HepG2 (cell line): ENCODE results near the gene SLC44A4. TPM values are rescaled to one million over a fixed set of nuclear protein-coding genes. Genes with fewer than 3 reads are reported as not detected.

ENCODE experiments used
- AGO1 ChIP-seq: fragments of 200-400 bp; formaldehyde crosslinking; IDR thresholded peaks from 2 replicates; pipeline ENCODE4 v1.6.1; 2017; ENCODE audit warnings: mild to moderate bottlenecking, low read depth, low read length, moderate library complexity; ENCODE audit not compliant: poor library complexity, severe bottlenecking
- CHD4 ChIP-seq: fragments of 200-600 bp; sonication (generic); IDR thresholded peaks from 2 replicates; pipeline ENCODE4 v1.7.0; 2017; ENCODE audit warnings: mild to moderate bottlenecking, low read length, borderline replicate concordance
- GATAD2A ChIP-seq: IDR thresholded peaks from 2 replicates; pipeline ENCODE4 v1.6.1; 2016
- HNRNPL ChIP-seq: fragments of 200-400 bp; formaldehyde crosslinking; IDR thresholded peaks from 2 replicates; pipeline ENCODE4 v1.6.1; 2017; ENCODE audit warnings: mild to moderate bottlenecking, low read depth, low read length
- IKZF1 ChIP-seq: fragments of 450-650 bp; IDR thresholded peaks from 2 replicates; pipeline ENCODE4 v1.7.1; 2016
- JARID2 ChIP-seq: sonication (generic); formaldehyde crosslinking; IDR thresholded peaks from 2 replicates; pipeline ENCODE4 v1.8.1; 2023; ENCODE audit warnings: missing genetic modification reagents, inconsistent platforms; ENCODE audit not compliant: insufficient replicate concordance
- KDM6A ChIP-seq: IDR thresholded peaks from 2 replicates; pipeline ENCODE4 v1.6.1; 2016; ENCODE audit warnings: low read depth
- PCBP1 ChIP-seq: fragments of 200-400 bp; formaldehyde crosslinking; IDR thresholded peaks from 2 replicates; pipeline ENCODE4 v1.6.1; 2017; ENCODE audit warnings: mild to moderate bottlenecking, low read depth, low read length, borderline replicate concordance
- SIX1 ChIP-seq: sonication (generic); formaldehyde crosslinking; IDR thresholded peaks from 2 replicates; pipeline ENCODE4 v1.4.0; 2020; ENCODE audit warnings: missing genetic modification reagents, borderline replicate concordance
- SMC3 ChIP-seq: IDR thresholded peaks from 2 replicates; pipeline ENCODE4 v1.6.1; 2011; ENCODE audit warnings: low read length, improper control_type of control experiment
- SRSF4 ChIP-seq: fragments of 200-400 bp; formaldehyde crosslinking; IDR thresholded peaks from one replicate; pipeline ENCODE4 v1.6.1; 2018; ENCODE audit warnings: mild to moderate bottlenecking, low read depth, low read length, moderate library complexity; ENCODE audit not compliant: poor library complexity, severe bottlenecking
- SYNCRIP ChIP-seq: fragments of 200-400 bp; formaldehyde crosslinking; IDR thresholded peaks from 2 replicates; pipeline ENCODE4 v1.6.1; 2018; ENCODE audit warnings: mild to moderate bottlenecking, low read depth, low read length; ENCODE audit not compliant: insufficient read depth
- THAP7 ChIP-seq: sonication (generic); formaldehyde crosslinking; IDR thresholded peaks from 2 replicates; pipeline ENCODE4 v1.8.1; 2023; ENCODE audit warnings: mild to moderate bottlenecking, missing genetic modification reagents
- ZNF337 ChIP-seq: sonication (generic); formaldehyde crosslinking; IDR thresholded peaks from 2 replicates; pipeline ENCODE4 v1.5.1; 2020; ENCODE audit warnings: missing genetic modification reagents, low read depth, mild to moderate bottlenecking, borderline replicate concordance
- ZNF557 ChIP-seq: sonication (generic); formaldehyde crosslinking; IDR thresholded peaks from 2 replicates; pipeline ENCODE4 v1.4.0; 2020; ENCODE audit warnings: missing genetic modification reagents
- ZNF672 ChIP-seq: sonication (generic); formaldehyde crosslinking; IDR thresholded peaks from 2 replicates; pipeline ENCODE4 v1.8.1; 2022; ENCODE audit warnings: missing genetic modification reagents
- ZSCAN21 ChIP-seq: sonication (generic); formaldehyde crosslinking; IDR thresholded peaks from 2 replicates; pipeline ENCODE4 v1.8.0; 2022; ENCODE audit warnings: mild to moderate bottlenecking, missing genetic modification reagents, moderate library complexity, borderline replicate concordance
- polyA plus RNA-seq, 8 experiments: library from polyadenylated mRNA; depleted of rRNA in 3 of 8; stranded (reverse) in 7 of 8; unstranded in 1 of 8; fragments of >200 nt; fragmentation: Illumina TruSeq in 4 of 8; extraction: Trizol in 4 of 8; gene quantifications; 2 replicates each; pipeline versions ENCODE4 v1.2.1 to v1.2.3, GENCODE V29; 2011 to 2016; ENCODE audit warnings: low read depth in 4 of 8, missing spikeins in 1 of 8, mixed read lengths in 1 of 8; ENCODE audit not compliant: insufficient read depth in 1 of 8
- total RNA-seq, 5 experiments: library from RNA; depleted of rRNA; stranded (reverse); fragments of >200 nt; fragmentation: Illumina TruSeq; extraction: Trizol; gene quantifications; 2 replicates each; pipeline ENCODE4 v1.2.3, GENCODE V29; 2016; ENCODE audit warnings: low read depth in 1 of 5
- TF ChIP-seq, protein P1 (sequence below): sonication (generic); formaldehyde crosslinking; IDR thresholded peaks from 2 replicates; pipeline ENCODE4 v1.9.0; 2021; ENCODE audit warnings: missing genetic modification reagents, borderline replicate concordance
- TF ChIP-seq, protein P2 (sequence below): sonication (generic); formaldehyde crosslinking; IDR thresholded peaks from 2 replicates; pipeline ENCODE4 v1.8.0; 2022; ENCODE audit warnings: mild to moderate bottlenecking, missing genetic modification reagents, moderate library complexity
- TF ChIP-seq, protein P3 (sequence below): sonication (generic); formaldehyde crosslinking; IDR thresholded peaks from 2 replicates; pipeline ENCODE4 v1.5.1; 2020; ENCODE audit warnings: mild to moderate bottlenecking, missing genetic modification reagents, moderate library complexity
- TF ChIP-seq, protein P4 (sequence below): sonication (generic); formaldehyde crosslinking; IDR thresholded peaks from 2 replicates; pipeline ENCODE4 v1.4.0; 2020; ENCODE audit warnings: missing genetic modification reagents

The SLC44A4 gene
- total and polyA plus RNA-seq, 2 of the 13 experiments (the other 11 are each of a cell fraction or from before 2014, with no cell fraction given): 3.5 to 5.9 TPM

DNA sequence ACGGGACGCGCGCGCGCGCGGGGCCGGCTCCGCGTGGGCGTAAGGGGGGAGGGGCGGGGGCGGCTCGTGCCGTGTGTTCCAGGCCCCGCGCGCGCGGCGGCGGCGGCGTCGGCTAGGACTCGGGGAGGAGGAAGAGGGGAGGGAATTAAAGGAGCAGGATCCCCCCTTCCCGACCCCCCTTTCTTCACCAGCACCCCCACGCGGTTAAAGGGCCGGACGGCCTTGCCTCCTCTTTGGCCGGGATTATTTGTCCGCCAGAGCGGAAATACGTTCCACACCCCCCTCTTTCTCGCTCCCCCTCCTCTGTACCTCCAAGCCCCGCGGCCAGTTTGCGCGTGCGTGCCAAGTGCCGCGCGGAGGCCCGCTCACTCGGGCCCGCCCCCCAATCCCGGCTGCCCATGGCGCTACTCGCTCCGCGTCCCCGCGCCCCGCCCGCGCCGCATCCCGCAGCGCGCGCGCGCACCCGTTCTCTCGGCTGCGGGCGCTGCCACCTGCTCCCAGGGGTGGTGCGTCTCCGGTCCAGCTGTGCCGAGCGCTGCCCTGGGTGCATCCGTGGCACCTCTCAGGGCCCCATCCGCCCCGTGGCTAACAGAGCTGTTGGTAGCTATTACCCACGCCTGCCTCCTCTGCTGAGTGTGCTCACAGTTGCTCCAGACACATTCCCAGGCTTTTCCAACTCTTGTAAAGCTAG is 23.3 kb upstream of the SLC44A4 start, which contains the start of gene ZBTB12 (continued):
- TF ChIP-seq SIX1 (CRISPR knock-in tag): no peak
- TF ChIP-seq THAP7 (CRISPR knock-in tag): no peak
- TF ChIP-seq SMC3: peak; percentile 14; the same call in 1 of the 2 replicates
- TF ChIP-seq ZNF557 (CRISPR knock-in tag): peak; percentile 28; the same call in 1 of the 2 replicates
- TF ChIP-seq KDM6A (CRISPR knock-in tag): no peak
- TF ChIP-seq IKZF1: no peak
- TF ChIP-seq JARID2: no peak
- TF ChIP-seq SRSF4: no peak
- TF ChIP-seq GATAD2A (CRISPR knock-in tag): no peak; the same call in 1 of the 2 replicates
- TF ChIP-seq, protein P1, sequence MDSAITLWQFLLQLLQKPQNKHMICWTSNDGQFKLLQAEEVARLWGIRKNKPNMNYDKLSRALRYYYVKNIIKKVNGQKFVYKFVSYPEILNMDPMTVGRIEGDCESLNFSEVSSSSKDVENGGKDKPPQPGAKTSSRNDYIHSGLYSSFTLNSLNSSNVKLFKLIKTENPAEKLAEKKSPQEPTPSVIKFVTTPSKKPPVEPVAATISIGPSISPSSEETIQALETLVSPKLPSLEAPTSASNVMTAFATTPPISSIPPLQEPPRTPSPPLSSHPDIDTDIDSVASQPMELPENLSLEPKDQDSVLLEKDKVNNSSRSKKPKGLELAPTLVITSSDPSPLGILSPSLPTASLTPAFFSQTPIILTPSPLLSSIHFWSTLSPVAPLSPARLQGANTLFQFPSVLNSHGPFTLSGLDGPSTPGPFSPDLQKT: no peak; the same call in 1 of the 2 replicates
- peak; percentile 80 for TF ChIP-seq ZNF672 (CRISPR knock-in tag)
- TF ChIP-seq, protein P2, sequence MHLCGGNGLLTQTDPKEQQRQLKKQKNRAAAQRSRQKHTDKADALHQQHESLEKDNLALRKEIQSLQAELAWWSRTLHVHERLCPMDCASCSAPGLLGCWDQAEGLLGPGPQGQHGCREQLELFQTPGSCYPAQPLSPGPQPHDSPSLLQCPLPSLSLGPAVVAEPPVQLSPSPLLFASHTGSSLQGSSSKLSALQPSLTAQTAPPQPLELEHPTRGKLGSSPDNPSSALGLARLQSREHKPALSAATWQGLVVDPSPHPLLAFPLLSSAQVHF (CRISPR knock-in tag): 0 out of 2 replicates have a peak, but pooled peaks have one; percentile 21
- peak; percentile 98 for TF ChIP-seq AGO1
- TF ChIP-seq, protein P3, sequence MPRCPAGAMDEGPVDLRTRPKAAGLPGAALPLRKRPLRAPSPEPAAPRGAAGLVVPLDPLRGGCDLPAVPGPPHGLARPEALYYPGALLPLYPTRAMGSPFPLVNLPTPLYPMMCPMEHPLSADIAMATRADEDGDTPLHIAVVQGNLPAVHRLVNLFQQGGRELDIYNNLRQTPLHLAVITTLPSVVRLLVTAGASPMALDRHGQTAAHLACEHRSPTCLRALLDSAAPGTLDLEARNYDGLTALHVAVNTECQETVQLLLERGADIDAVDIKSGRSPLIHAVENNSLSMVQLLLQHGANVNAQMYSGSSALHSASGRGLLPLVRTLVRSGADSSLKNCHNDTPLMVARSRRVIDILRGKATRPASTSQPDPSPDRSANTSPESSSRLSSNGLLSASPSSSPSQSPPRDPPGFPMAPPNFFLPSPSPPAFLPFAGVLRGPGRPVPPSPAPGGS (CRISPR knock-in tag): no peak
- TF ChIP-seq, protein P4, sequence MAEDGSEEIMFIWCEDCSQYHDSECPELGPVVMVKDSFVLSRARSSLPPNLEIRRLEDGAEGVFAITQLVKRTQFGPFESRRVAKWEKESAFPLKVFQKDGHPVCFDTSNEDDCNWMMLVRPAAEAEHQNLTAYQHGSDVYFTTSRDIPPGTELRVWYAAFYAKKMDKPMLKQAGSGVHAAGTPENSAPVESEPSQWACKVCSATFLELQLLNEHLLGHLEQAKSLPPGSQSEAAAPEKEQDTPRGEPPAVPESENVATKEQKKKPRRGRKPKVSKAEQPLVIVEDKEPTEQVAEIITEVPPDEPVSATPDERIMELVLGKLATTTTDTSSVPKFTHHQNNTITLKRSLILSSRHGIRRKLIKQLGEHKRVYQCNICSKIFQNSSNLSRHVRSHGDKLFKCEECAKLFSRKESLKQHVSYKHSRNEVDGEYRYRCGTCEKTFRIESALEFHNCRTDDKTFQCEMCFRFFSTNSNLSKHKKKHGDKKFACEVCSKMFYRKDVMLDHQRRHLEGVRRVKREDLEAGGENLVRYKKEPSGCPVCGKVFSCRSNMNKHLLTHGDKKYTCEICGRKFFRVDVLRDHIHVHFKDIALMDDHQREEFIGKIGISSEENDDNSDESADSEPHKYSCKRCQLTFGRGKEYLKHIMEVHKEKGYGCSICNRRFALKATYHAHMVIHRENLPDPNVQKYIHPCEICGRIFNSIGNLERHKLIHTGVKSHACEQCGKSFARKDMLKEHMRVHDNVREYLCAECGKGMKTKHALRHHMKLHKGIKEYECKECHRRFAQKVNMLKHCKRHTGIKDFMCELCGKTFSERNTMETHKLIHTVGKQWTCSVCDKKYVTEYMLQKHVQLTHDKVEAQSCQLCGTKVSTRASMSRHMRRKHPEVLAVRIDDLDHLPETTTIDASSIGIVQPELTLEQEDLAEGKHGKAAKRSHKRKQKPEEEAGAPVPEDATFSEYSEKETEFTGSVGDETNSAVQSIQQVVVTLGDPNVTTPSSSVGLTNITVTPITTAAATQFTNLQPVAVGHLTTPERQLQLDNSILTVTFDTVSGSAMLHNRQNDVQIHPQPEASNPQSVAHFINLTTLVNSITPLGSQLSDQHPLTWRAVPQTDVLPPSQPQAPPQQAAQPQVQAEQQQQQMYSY (CRISPR knock-in tag): no peak
- TF ChIP-seq PCBP1: 0 out of 2 replicates have a peak, but pooled peaks have one; percentile 85
- TF ChIP-seq SYNCRIP: no peak
- no peak for TF ChIP-seq CHD4
- peak; percentile 81; the same call in 1 of the 2 replicates for TF ChIP-seq ZSCAN21 (CRISPR knock-in tag)
- peak; percentile 79 for TF ChIP-seq HNRNPL
- TF ChIP-seq ZNF337: no peak
